ENCODE data around the gene RECK.

RECK gene

GRCh38 chr9:36165826-36166167, 129.1 kb downstream of the RECK start:
- TF ChIP-seq CTCF (IDR thresholded peaks at IDR 0.05; ENCODE audit: control extremely low read depth, extremely low read depth, low read depth, missing control alignments) = no peak
- ChIA-PET POLR2A (no interaction called here), CTCF (interaction anchor here (0.8 to 7.9 kb wide), 16 partner anchors 9 to 211 kb away, joined by 3 to 262 read pairs (median 6); partner anchors contain the start of genes CLTA and GLIPR2)
- DNase-seq (ENCODE audit: extremely low spot score) = no peak

DNA sequence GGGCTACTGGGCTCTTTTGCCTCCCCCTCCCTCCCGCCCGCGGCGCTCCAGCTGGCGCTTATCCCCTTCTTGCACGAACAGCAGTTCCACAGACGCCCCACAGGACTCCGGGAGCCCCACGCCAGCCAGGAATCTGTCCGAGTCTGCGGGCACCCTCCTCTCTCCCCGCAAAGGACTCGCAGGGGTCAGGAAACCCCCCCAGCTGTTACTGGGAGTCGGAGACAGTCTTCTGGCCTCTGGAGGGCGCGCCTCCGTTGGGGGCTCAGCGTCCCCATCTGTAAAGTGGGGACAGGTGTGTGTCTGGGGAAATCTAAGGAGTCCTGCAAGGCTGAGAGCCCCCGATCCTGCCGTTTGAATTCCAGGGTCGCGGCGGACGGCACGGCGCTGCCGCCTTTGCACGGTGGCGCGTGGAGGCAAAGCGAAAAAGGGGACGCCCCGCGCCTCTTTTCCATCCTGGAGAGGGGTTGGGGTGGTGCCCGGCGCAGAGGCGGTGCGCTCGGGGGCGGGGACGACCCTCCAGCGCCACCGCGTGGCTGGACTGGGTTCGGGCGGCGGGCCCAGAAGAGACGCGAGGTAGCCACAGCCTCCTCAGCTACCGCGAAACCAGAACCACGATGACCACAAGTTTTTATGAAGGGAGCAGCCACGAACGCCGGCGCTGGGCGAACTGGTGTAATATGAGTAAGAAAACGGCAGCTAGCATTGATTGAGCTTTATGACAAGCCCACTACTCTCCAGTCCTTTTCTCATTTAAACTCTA, 129.6 kb downstream of the RECK start:
- peak; percentile 93 for DNase-seq (ENCODE audit: extremely low spot score)
- peak; percentile 91 for TF ChIP-seq CTCF (IDR thresholded peaks at IDR 0.05; ENCODE audit: control extremely low read depth, extremely low read depth, low read depth, missing control alignments)
- ChIA-PET POLR2A (interaction anchor here (0.5 to 0.7 kb wide), 2 partner anchors 489 to 1673 kb away, joined by 3 read pairs; no protein-coding TSS in a partner anchor), CTCF (interaction anchor here (0.6 to 7.9 kb wide), 33 partner anchors 8 to 324 kb away, joined by 3 to 262 read pairs (median 4); partner anchors contain the start of genes CLTA and GLIPR2)

DNA sequence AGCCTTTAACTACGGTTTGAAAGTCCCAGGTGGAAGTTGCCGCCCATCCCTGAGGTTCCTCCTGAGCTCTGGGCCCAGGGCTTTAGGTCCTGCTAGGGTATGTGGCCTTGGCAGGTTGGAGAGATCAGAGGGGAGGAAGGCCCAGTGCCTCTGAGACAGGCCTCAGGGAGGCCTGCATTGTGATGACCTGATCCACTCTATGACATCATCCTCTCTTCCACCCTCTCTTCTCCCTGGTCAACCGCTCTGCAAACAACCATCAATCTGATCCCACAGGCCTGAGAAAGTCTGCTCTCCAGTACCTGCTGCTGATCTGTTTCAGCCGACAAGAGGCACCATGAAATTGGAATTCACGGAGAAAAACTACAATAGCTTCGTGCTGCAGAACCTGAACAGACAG, 132.5 kb downstream of the RECK start, which contains the start of gene CCIN:
Gene CCIN (plus strand): TSS at position 223 of the 400 bp plus-strand sequence. CDS start 115 bp downstream, at position 338.
- TF ChIP-seq CTCF (IDR thresholded peaks at IDR 0.05; ENCODE audit: control extremely low read depth, extremely low read depth, low read depth, missing control alignments) = no peak
- no peak for DNase-seq (ENCODE audit: extremely low spot score)
- ChIA-PET CTCF (interaction anchor here (0.7 to 7.9 kb wide), 6 partner anchors 20 to 160 kb away, joined by 3 to 262 read pairs (median 3); partner anchors contain the start of gene CLTA), POLR2A (interaction anchor here (0.9 kb wide), 1 partner anchor 21 kb away, joined by 3 read pairs; the partner anchor contains the start of gene CLTA)

- ChIA-PET POLR2A (no interaction called here), CTCF (interaction anchor here (1.2 to 7.9 kb wide), 4 partner anchors 20 to 159 kb away, joined by 3 to 262 read pairs (median 4); no protein-coding TSS in a partner anchor)
- no peak for DNase-seq (ENCODE audit: extremely low spot score)
- TF ChIP-seq CTCF (IDR thresholded peaks at IDR 0.05; ENCODE audit: control extremely low read depth, extremely low read depth, low read depth, missing control alignments) = no peak
Measured at GRCh38 chr9:36169708-36170107, 133.0 kb downstream of the RECK start.

GRCh38 chr9:36170531-36170930, 133.8 kb downstream of the RECK start:
- CTCF ChIA-PET = interaction anchor here (3.1 to 7.9 kb wide), 2 partner anchors 70 to 158 kb away, joined by 6 to 262 read pairs; no protein-coding TSS in a partner anchor
- POLR2A ChIA-PET = no interaction called here

More at GRCh38 chr9:36170531-36170930, 133.8 kb downstream of the RECK start:
- DNase-seq (ENCODE audit: extremely low spot score) = no peak
- no peak for TF ChIP-seq CTCF (IDR thresholded peaks at IDR 0.05; ENCODE audit: control extremely low read depth, extremely low read depth, low read depth, missing control alignments)

All from GM10248 (cell line).